GM10266 (cell line): Measurements from ENCODE around the gene RNASEH1.
"Not testable (repeated sequence)": the region's sequence is repeated elsewhere in the genome, so short reads cannot be mapped to it uniquely, and the experiment has no call there.

Experiments used
- DNase-seq: peaks from one replicate; pipeline ENCODE4 v3.0.0; 2012; ENCODE audit errors: extremely low spot score
- TF ChIP-seq, protein P1 (sequence below): IDR thresholded peaks from 2 replicates; pipeline ENCODE4 v1.5.1; 2012; ENCODE audit warnings: mild to moderate bottlenecking, low read depth; ENCODE audit not compliant: control insufficient read depth, insufficient read depth; ENCODE audit errors: missing control alignments

Gene RNASEH1

DNA sequence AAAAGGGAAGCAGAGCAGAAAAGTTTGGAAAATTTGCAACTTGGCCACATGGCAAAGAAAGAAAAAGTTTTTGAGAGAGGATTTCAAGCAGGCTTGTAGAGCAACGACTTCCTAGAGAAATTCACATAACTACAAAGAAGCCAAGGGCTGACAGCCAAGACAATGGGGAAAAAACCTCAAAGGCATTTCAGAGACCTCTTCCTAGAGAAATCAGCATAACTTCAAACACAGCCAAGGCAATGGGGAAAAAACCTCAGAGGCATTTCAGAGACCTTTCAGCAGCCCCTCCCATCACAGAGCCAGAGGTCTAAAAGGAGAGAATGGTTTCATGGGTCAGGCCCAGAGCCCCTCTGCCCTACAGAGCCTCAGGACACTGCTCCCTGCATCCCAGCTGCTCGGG is 46.0 kb downstream of the RNASEH1 start:
- TF ChIP-seq, protein P1, sequence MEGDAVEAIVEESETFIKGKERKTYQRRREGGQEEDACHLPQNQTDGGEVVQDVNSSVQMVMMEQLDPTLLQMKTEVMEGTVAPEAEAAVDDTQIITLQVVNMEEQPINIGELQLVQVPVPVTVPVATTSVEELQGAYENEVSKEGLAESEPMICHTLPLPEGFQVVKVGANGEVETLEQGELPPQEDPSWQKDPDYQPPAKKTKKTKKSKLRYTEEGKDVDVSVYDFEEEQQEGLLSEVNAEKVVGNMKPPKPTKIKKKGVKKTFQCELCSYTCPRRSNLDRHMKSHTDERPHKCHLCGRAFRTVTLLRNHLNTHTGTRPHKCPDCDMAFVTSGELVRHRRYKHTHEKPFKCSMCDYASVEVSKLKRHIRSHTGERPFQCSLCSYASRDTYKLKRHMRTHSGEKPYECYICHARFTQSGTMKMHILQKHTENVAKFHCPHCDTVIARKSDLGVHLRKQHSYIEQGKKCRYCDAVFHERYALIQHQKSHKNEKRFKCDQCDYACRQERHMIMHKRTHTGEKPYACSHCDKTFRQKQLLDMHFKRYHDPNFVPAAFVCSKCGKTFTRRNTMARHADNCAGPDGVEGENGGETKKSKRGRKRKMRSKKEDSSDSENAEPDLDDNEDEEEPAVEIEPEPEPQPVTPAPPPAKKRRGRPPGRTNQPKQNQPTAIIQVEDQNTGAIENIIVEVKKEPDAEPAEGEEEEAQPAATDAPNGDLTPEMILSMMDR, result no peak
- no peak for DNase-seq

DNA sequence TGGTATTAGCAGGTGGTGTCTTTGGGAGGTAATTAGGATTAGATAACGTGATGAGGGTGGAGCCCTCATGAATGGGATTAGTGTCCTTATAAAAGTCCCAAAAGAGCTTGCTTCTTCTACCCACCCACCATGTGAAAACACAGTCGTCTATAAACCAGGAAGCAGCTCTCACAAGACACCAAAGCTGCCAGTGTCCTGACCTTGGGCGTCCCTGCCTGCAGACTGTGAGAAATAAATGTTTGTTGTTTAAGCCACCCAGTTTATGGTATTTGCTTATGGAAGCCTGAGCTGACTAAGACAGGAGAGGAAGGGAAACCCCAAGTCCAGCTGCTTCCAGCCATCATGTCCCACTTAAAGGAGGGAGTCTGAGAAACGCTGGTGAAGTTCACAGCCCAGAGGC is 52.4 kb downstream of the RNASEH1 start:
- TF ChIP-seq, protein P1, result no peak
- DNase-seq, result no peak

DNA sequence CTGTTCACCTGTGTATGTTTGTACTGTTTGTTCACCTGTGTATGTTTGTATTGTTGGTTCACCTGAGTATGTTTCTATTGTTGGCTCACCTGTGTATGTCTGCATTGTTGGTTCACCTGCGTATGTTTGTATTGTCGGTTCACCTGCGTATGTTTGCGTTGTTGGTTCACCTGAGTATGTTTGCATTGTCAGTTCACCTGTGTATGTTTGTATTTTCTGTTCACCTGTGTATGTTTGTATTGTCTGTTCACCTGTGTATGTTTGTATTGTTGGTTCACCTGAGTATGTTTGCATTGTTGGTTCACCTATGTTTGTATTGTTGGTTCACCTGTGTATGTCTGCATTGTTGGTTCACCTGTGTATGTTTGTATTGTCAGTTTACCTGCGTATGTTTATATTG is 53.4 kb downstream of the RNASEH1 start:
- TF ChIP-seq, protein P1, result no peak
- no peak for DNase-seq

DNA sequence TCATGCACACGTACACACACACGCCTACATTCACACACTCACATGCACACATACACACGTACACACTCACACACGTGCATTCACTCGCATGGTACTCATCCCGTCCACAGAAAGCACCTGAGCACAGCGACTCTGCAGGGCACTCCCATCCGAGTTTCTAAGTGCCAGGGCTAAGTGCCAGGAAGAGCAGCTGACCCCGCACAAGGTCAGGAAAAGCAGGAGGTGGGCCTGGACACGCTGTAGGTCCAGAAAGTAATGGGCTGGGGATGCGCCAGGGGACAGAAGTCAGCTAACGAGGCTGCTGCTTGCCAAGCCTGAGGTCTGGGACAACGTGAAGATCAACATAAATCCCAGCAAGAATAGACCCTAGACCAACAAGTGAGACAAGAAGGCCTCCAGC is 54.6 kb downstream of the RNASEH1 start:
- DNase-seq, result no peak
- TF ChIP-seq, protein P1, result no peak

DNA sequence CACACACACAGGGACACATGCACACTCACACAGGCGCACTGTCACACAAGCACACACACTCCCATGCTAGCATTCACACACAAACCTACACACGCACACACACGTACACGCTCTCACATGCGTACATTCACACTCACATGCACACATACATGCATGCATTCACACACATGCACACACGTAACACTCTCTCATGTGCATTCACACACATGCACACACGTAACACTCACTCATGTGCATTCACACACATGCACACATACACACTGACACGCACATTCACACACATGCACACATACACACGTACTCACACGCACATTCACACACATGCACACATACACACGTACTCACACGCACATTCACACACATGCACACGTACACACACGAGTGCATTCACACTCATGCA is 55.1 kb downstream of the RNASEH1 start:
- TF ChIP-seq, protein P1, result no peak
- DNase-seq, result no peak

DNA sequence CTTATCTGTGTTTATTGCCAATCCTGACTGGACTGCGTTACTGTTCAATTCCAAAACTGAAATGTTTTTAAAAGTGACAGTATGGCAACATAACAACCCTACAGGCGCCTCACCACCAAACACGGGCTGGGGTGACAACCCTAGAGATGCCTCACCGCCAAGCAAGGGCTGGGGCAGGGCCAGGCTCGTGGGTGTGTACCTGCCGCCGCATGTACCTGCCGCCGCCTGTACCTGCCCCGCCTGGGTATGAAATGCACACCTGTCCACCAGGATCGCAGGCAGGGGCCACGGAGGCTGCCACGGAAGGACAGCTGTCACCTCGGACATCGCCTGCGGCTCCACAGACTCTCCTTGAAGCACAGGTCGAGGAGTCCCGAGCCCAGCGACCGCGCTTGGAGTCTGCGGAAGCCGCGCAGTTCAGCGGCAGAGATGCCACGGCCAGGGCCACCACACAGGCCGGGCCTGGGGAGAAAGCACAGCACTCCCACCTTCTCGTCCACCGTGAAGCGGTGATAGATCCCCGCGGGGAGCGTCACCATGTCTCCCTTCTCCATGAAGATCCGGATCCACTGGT is 57.7 kb downstream of the RNASEH1 start:
- TF ChIP-seq, protein P1, result no peak
- no peak for DNase-seq

DNA sequence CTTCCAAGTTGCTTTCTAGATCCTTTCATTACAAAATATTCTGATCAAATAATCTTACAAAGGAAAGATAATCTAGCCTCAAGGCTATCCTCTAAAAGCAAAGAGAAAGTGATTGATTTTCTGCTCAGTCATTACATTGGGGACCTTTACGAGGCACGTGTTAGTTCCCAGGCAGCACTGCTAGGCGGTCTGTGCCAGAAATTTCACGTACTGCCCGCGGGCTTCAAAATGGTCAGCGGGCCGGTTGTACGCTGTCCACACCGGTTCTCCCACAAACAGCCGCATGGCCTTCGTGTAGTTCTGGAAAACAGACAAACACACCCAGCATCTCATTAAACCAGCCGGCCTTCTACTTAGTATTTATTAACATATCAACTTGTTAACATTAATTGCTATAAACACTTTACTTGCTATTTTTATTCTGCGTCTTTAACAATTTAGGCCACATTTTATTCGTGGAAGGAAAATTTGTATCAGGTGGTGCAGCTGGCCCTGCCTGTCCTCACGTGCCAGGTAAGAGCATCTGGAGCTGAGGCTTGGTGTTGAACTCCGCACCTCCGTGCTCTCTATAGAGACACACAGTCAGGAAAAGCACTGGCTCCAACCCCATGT is 59.2 kb downstream of the RNASEH1 start:
- TF ChIP-seq, protein P1, result no peak
- no peak for DNase-seq

DNA sequence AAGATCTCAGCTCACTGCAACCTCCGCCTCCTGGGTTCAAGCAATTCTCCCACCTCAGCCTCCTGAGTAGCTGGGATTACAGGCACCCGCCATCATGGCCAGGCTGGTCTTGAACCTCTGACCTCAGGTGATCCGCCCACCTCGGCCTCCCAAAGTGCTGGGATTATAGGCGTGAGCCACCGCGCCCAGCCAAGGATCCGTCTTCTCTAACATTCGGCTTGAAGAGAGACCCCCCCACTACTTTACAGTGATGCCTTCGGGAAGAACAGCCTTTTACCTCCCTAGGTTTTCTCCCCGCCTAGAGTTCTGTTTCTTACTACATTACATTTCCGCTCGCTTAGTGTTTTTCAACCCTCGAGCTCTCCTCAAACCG is 61.4 kb downstream of the RNASEH1 start:
- not testable (repeated sequence) for DNase-seq
